ENCODE measurements around the gene BICC1. TPM values are rescaled to one million over a fixed set of nuclear protein-coding genes. Genes with fewer than 3 reads are reported as not detected.

BICC1 gene
- total and polyA plus RNA-seq, 2 donors (not counting 3 experiments of a cell fraction or from before 2014, with no cell fraction given), result 0.06 to 0.29 TPM

DNA sequence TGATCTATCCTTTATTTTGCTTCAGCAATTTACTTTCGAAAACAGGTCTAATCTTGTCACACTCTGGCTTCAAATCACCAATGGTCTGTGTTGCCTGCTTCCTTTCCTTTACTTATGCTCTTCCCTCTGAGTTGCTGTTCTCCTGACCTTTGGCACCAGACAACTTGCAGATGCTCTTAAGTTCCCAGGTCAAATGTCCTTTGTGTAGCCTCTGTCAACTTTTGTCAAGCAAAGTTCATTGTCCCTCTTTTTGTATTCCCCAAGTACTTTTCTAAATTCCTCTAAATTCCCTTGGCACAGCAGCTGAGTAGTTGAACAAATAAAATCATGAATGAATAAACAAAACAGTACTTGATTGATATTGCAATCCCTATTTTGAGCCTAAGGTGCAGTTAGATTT, 289.4 kb downstream of the BICC1 start:
- intact Hi-C loops (cut with micrococcal nuclease), result no loop called here
- dilution Hi-C loops (cut with MboI; ENCODE audit: extremely low pct_ligation_motif_present, low sequenced_read_pairs), result no loop called here
- H3K9me3 ChIP-seq (replicated peaks; ENCODE audit: control insufficient read depth, insufficient read depth, low read length), result no peaks in the 10 kb centered on the region
- H3K27ac ChIP-seq (ENCODE audit: insufficient read depth, low read depth, low read length), result no peak overlapping the region
- no peaks in the 10 kb centered on the region for H3K36me3 ChIP-seq (ENCODE audit: control insufficient read depth in 2 of 2, extremely low read depth in 1 of 2, insufficient read depth in 2 of 2, low read length in 2 of 2)
- ChIA-PET POLR2A (no interaction called here), CTCF (no interaction called here)
- H3K4me1 ChIP-seq (ENCODE audit: control insufficient read depth, extremely low read depth, insufficient read depth, low read length), result peaks cover 4% of the 10 kb centered on the region
- TF ChIP-seq JUN (IDR thresholded peaks at IDR 0.05; ENCODE audit: borderline replicate concordance, insufficient read depth, insufficient read length, low read depth) (no peak), EZH2 (IDR thresholded peaks at IDR 0.05; ENCODE audit: borderline replicate concordance, low read depth, low read length, severe bottlenecking) (no peak), POLR2AphosphoS5 (IDR thresholded peaks at IDR 0.05; ENCODE audit: insufficient read depth, low read depth, low read length) (no peak), MYC (IDR thresholded peaks at IDR 0.05; ENCODE audit: low read depth, low read length) (no peak), POLR2A (IDR thresholded peaks at IDR 0.05; ENCODE audit: low read depth, low read length) (no peak), FOS (IDR thresholded peaks at IDR 0.05; ENCODE audit: borderline replicate concordance, insufficient read depth, low read length) (no peak), GATA2 (IDR thresholded peaks at IDR 0.05; ENCODE audit: insufficient read depth, insufficient read length, low read depth, low read length) (no peak)
- TF ChIP-seq, protein P1, sequence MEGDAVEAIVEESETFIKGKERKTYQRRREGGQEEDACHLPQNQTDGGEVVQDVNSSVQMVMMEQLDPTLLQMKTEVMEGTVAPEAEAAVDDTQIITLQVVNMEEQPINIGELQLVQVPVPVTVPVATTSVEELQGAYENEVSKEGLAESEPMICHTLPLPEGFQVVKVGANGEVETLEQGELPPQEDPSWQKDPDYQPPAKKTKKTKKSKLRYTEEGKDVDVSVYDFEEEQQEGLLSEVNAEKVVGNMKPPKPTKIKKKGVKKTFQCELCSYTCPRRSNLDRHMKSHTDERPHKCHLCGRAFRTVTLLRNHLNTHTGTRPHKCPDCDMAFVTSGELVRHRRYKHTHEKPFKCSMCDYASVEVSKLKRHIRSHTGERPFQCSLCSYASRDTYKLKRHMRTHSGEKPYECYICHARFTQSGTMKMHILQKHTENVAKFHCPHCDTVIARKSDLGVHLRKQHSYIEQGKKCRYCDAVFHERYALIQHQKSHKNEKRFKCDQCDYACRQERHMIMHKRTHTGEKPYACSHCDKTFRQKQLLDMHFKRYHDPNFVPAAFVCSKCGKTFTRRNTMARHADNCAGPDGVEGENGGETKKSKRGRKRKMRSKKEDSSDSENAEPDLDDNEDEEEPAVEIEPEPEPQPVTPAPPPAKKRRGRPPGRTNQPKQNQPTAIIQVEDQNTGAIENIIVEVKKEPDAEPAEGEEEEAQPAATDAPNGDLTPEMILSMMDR (IDR thresholded peaks at IDR 0.05; ENCODE audit: extremely low read depth in 1 of 2, insufficient read depth in 1 of 2, low read depth in 1 of 2, low read length in 2 of 2), result no peak
- TF ChIP-seq, protein P2, sequence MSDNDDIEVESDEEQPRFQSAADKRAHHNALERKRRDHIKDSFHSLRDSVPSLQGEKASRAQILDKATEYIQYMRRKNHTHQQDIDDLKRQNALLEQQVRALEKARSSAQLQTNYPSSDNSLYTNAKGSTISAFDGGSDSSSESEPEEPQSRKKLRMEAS (IDR thresholded peaks at IDR 0.05; ENCODE audit: insufficient read depth, insufficient read length), result no peak
- H3K9me1 ChIP-seq (replicated peaks; ENCODE audit: control insufficient read depth, extremely low read depth, insufficient read depth, low read length), result no peaks in the 10 kb centered on the region
- no peaks in the 10 kb centered on the region for H3K79me2 ChIP-seq (ENCODE audit: control insufficient read depth, insufficient read depth, low read length)
- DNase-seq (ENCODE audit: low read depth, low spot score), result no peak
- H3K4me2 ChIP-seq (ENCODE audit: insufficient read depth, low read length), result no peak overlapping the region
- no peak overlapping the region for H3K9ac ChIP-seq (replicated peaks; ENCODE audit: extremely low read depth, insufficient read depth, low read length)
- no peaks in the 10 kb centered on the region for H4K20me1 ChIP-seq (replicated peaks; ENCODE audit: control insufficient read depth, extremely low read depth, insufficient read depth, low read length)
- BruUV-seq (replicated peaks), result no TSS peak
- H2AFZ ChIP-seq (ENCODE audit: low read depth, low read length), result no peak overlapping the region
- no peak overlapping the region for H3K4me3 ChIP-seq (replicated peaks in 1 of 3; ENCODE audit: insufficient read depth in 1 of 3, low read depth in 1 of 3, low read length in 3 of 3)
- H3K27me3 ChIP-seq (ENCODE audit: control insufficient read depth in 2 of 2, insufficient read depth in 2 of 2, low read length in 2 of 2), result no peaks in the 10 kb centered on the region
- FAIRE-seq, result no peak
